ENCODE results near the gene NXPH2.

Gene NXPH2

DNA sequence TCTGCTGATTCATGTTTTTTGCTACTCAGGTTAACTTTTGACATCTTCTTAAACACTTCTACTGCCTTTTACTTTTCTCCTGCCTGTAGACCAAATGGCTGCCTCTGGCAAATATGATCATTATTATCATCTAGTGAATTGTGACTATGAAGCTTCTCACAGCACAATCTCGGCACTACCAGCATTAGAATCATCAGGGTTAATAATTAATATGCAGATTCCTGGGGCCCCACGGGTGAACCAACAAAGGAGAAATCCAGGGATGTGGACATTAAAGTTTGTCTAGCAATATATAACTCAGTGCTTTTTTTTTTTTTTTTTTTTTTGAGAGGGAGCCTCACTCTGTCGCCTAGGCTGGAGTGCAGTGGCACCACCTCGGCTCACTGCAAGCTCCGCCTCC, 142.5 kb downstream of the NXPH2 start:
- Histone ChIP-seq H3K4me1 (ENCODE audit: insufficient read depth, insufficient read length) (no peaks in the 10 kb centered on the region), H3K36me3 (ENCODE audit: insufficient read depth, insufficient read length, low read length) (no peaks in the 10 kb centered on the region), H3K9me3 (ENCODE audit: insufficient read depth, low read length) (peaks cover 9% of the 10 kb centered on the region), H3K27me3 (ENCODE audit: insufficient read depth, insufficient read length) (no peaks in the 10 kb centered on the region), H3K9ac (ENCODE audit: insufficient read length, low read depth) (no peak overlapping the region), H3K4me3 (ENCODE audit: insufficient read length, low read depth) (no peak overlapping the region)
- TF ChIP-seq YY1 (IDR thresholded peaks at IDR 0.05; ENCODE audit: insufficient read depth, insufficient read length): no peak
- TF ChIP-seq ZNF274 (IDR thresholded peaks at IDR 0.05; ENCODE audit: low read depth, low read length): no peak
- TF ChIP-seq SUZ12 (IDR thresholded peaks at IDR 0.05; ENCODE audit: extremely low read depth, insufficient read depth, insufficient read length): no peak
- DNase-seq (ENCODE audit: low read depth, low spot score): no peak

DNA sequence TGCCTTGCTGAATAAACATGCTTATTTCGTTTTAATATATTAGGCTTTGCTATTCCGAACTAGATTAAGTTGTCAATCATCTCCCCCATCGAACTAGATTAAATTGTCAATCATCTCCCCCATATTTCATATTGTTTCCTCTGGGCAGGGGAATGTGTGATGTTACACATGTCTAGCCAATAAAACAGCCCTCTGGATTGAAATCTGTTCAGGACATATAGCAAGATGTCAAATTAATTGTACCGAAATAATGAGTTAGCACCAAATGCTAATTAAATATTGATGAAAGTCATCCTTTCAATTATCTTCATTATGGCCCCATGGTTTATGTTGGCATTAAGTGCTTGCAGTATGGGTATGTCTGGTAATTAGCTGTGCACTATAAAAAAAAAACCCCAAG, 143.1 kb downstream of the NXPH2 start:
- no peak overlapping the region for H3K4me3 ChIP-seq (ENCODE audit: insufficient read length, low read depth)
- no peak for DNase-seq (ENCODE audit: low read depth, low spot score)
- no peaks in the 10 kb centered on the region for H3K4me1 ChIP-seq (ENCODE audit: insufficient read depth, insufficient read length)

DNA sequence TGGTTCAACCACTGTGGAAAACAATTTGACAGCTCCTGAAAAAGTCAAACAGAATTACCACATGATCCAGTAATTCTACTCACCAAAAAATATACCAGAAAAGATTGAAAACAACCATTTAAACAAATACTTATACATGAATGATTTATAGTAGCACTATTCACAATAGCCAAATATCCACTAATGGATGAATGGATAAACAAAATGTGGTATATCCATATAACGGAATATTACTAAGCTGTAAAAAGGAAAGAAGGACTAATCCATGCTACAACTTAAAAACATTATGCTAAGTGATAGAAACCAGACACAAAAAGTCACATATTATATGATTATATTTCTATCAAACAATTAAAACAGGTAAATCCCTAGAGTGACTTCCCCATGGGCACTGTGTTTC, 147.1 kb downstream of the NXPH2 start:
- Histone ChIP-seq H3K9me3 (ENCODE audit: insufficient read depth, low read length) (peaks cover 10% of the 10 kb centered on the region), H3K4me3 (ENCODE audit: insufficient read length, low read depth) (no peak overlapping the region), H3K9ac (ENCODE audit: insufficient read length, low read depth) (no peak overlapping the region), H3K27me3 (ENCODE audit: insufficient read depth, insufficient read length) (no peaks in the 10 kb centered on the region), H3K36me3 (ENCODE audit: insufficient read depth, insufficient read length, low read length) (no peaks in the 10 kb centered on the region), H3K4me1 (ENCODE audit: insufficient read depth, insufficient read length) (no peaks in the 10 kb centered on the region)
- no peak for DNase-seq (ENCODE audit: low read depth, low spot score)
- TF ChIP-seq SUZ12 (IDR thresholded peaks at IDR 0.05; ENCODE audit: extremely low read depth, insufficient read depth, insufficient read length): no peak
- TF ChIP-seq ZNF274 (IDR thresholded peaks at IDR 0.05; ENCODE audit: low read depth, low read length): no peak
- no peak for TF ChIP-seq YY1 (IDR thresholded peaks at IDR 0.05; ENCODE audit: insufficient read depth, insufficient read length)

More for the DNA sequence above, 143.1 kb downstream of the NXPH2 start:
- Histone ChIP-seq H3K9ac (ENCODE audit: insufficient read length, low read depth) (no peak overlapping the region), H3K9me3 (ENCODE audit: insufficient read depth, low read length) (peaks cover 10% of the 10 kb centered on the region), H3K27me3 (ENCODE audit: insufficient read depth, insufficient read length) (no peaks in the 10 kb centered on the region), H3K36me3 (ENCODE audit: insufficient read depth, insufficient read length, low read length) (no peaks in the 10 kb centered on the region)
- no peak for TF ChIP-seq ZNF274 (IDR thresholded peaks at IDR 0.05; ENCODE audit: low read depth, low read length)
- TF ChIP-seq SUZ12 (IDR thresholded peaks at IDR 0.05; ENCODE audit: extremely low read depth, insufficient read depth, insufficient read length): no peak
- TF ChIP-seq YY1 (IDR thresholded peaks at IDR 0.05; ENCODE audit: insufficient read depth, insufficient read length): no peak

DNA sequence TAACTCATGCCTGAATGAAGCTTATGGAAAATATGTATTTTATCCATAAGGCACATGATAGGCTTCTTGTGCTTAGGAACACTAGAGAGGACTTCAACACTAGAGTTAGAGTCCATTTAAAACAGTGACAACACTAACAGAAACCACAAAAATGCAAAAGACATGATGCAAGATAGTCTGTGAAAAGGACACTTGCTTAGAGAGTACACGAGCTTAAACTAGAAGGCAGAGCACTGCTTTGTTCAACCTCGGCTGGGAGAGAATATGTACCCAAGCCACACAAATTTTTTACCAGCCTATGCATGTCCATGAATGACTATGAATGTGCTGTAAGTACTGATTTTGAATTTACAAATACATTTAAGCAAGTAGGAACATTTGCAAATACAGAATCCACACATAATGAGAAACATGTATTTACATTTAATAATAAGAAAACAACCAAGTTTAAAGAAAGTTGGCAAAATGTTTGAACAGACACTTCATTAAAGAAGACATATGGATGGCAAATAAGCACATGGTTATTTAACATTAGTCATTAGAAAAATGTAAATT, 148.0 kb downstream of the NXPH2 start:
- no peaks in the 10 kb centered on the region for H3K36me3 ChIP-seq (ENCODE audit: insufficient read depth, insufficient read length, low read length)
- no peak overlapping the region for H3K4me3 ChIP-seq (ENCODE audit: insufficient read length, low read depth)
- no peak for DNase-seq (ENCODE audit: low read depth, low spot score)
- H3K9me3 ChIP-seq (ENCODE audit: insufficient read depth, low read length): peaks cover 10% of the 10 kb centered on the region
- no peaks in the 10 kb centered on the region for H3K27me3 ChIP-seq (ENCODE audit: insufficient read depth, insufficient read length)
- no peak for TF ChIP-seq YY1 (IDR thresholded peaks at IDR 0.05; ENCODE audit: insufficient read depth, insufficient read length)
- no peak for TF ChIP-seq SUZ12 (IDR thresholded peaks at IDR 0.05; ENCODE audit: extremely low read depth, insufficient read depth, insufficient read length)
- TF ChIP-seq ZNF274 (IDR thresholded peaks at IDR 0.05; ENCODE audit: low read depth, low read length): no peak
- H3K9ac ChIP-seq (ENCODE audit: insufficient read length, low read depth): no peak overlapping the region
- no peaks in the 10 kb centered on the region for H3K4me1 ChIP-seq (ENCODE audit: insufficient read depth, insufficient read length)

DNA sequence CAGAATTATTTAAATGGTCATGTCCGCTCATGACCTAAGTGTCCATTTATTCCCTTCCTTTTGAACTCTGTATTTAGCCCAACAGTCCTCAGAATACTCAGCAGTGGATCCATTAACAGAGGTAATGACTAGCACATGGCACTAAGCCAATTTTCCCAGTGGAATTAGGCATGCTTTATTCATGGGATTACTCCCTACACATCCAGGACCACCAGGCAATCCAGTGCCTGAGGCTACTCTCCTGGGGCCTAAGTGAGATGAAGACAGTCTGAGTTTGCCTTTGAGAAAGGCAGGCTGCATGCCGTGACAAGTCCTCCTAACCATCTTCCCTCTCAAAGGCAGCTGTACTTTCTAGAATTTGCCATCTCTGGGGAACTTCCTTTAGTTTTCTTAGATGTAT, 150.0 kb downstream of the NXPH2 start:
- H3K9ac ChIP-seq (ENCODE audit: insufficient read length, low read depth): no peak overlapping the region

DNA sequence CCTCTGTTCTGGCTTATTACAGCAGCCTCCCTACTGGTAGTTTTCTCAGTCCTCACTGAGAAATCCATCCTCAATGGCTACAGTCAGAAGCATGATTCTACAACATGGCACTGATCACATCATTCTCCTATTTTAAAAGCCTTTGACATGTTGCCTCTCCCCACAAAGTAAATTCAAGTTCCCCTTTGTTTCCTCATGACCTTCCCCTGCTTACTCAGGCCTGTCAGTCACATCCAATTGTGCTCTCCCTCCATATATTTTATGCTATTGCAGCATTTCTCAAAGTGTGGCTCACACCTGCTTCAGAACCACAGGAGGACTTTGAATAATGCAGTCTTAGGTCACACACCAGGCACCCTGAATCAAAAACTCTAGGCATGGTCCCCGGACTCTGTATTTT, 154.0 kb downstream of the NXPH2 start:
- Histone ChIP-seq H3K9me3 (ENCODE audit: insufficient read depth, low read length) (no peaks in the 10 kb centered on the region), H3K9ac (ENCODE audit: insufficient read length, low read depth) (no peak overlapping the region), H3K4me3 (ENCODE audit: insufficient read length, low read depth) (no peak overlapping the region), H3K4me1 (ENCODE audit: insufficient read depth, insufficient read length) (no peaks in the 10 kb centered on the region), H3K27me3 (ENCODE audit: insufficient read depth, insufficient read length) (no peaks in the 10 kb centered on the region), H3K36me3 (ENCODE audit: insufficient read depth, insufficient read length, low read length) (no peaks in the 10 kb centered on the region)
- TF ChIP-seq SUZ12 (IDR thresholded peaks at IDR 0.05; ENCODE audit: extremely low read depth, insufficient read depth, insufficient read length) (no peak), YY1 (IDR thresholded peaks at IDR 0.05; ENCODE audit: insufficient read depth, insufficient read length) (no peak), ZNF274 (IDR thresholded peaks at IDR 0.05; ENCODE audit: low read depth, low read length) (no peak)
- no peak for DNase-seq (ENCODE audit: low read depth, low spot score)

More for the DNA sequence above, 150.0 kb downstream of the NXPH2 start:
- Histone ChIP-seq H3K27me3 (ENCODE audit: insufficient read depth, insufficient read length) (no peaks in the 10 kb centered on the region), H3K9me3 (ENCODE audit: insufficient read depth, low read length) (peaks cover 10% of the 10 kb centered on the region), H3K4me3 (ENCODE audit: insufficient read length, low read depth) (no peak overlapping the region), H3K4me1 (ENCODE audit: insufficient read depth, insufficient read length) (no peaks in the 10 kb centered on the region), H3K36me3 (ENCODE audit: insufficient read depth, insufficient read length, low read length) (no peaks in the 10 kb centered on the region)
- DNase-seq (ENCODE audit: low read depth, low spot score): no peak
- TF ChIP-seq ZNF274 (IDR thresholded peaks at IDR 0.05; ENCODE audit: low read depth, low read length): no peak
- TF ChIP-seq YY1 (IDR thresholded peaks at IDR 0.05; ENCODE audit: insufficient read depth, insufficient read length): no peak
- no peak for TF ChIP-seq SUZ12 (IDR thresholded peaks at IDR 0.05; ENCODE audit: extremely low read depth, insufficient read depth, insufficient read length)

DNA sequence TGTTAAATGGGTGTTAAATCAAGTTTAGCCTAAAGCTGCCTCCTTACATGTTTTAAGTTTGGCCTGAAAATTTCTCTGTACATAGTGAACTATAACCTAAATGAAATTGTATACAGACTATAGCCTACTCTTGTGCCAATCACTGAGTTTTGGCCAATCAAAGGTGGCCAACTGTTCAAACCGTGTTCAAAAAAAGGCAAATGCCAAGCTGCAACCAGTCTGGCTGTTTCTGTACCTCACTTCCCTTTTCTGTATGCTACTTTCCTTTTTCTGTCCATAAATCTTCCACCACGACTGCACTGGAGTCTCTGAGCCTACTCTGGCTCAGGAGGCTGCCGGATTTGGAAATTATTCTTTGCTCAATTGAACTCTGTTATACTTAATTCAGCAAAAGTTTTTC, 157.6 kb downstream of the NXPH2 start:
- Histone ChIP-seq H3K9ac (ENCODE audit: insufficient read length, low read depth) (no peak overlapping the region), H3K9me3 (ENCODE audit: insufficient read depth, low read length) (no peaks in the 10 kb centered on the region), H3K27me3 (ENCODE audit: insufficient read depth, insufficient read length) (no peaks in the 10 kb centered on the region), H3K36me3 (ENCODE audit: insufficient read depth, insufficient read length, low read length) (no peaks in the 10 kb centered on the region), H3K4me3 (ENCODE audit: insufficient read length, low read depth) (no peak overlapping the region), H3K4me1 (ENCODE audit: insufficient read depth, insufficient read length) (no peaks in the 10 kb centered on the region)
- TF ChIP-seq SUZ12 (IDR thresholded peaks at IDR 0.05; ENCODE audit: extremely low read depth, insufficient read depth, insufficient read length) (no peak), YY1 (IDR thresholded peaks at IDR 0.05; ENCODE audit: insufficient read depth, insufficient read length) (no peak), ZNF274 (IDR thresholded peaks at IDR 0.05; ENCODE audit: low read depth, low read length) (no peak)
- DNase-seq (ENCODE audit: low read depth, low spot score): no peak

Measured in NT2/D1 (cell line).